GM12878 (cell line): ENCODE results near the gene TDRD7. TPM values are rescaled to one million over a fixed set of nuclear protein-coding genes. Genes with fewer than 3 reads are reported as not detected.

Experiments
- ATAC-seq: fragments of 200-7000 bp; cut with Tn5 transposase; 3 replicates; pipeline ENCODE4 v1.9.1; 2020; ENCODE audit warnings: mild to moderate bottlenecking, moderate library complexity
- BruUV-seq: library from RNA; stranded (reverse); fragments of 400-500 nt; replicated peaks from 2 replicates; lab custom pipeline; 2021; lab: Mats Ljungman, UMichigan
- CTCF ChIA-PET: fragments of 300-600 bp; sonication (Branson Sonifier 250); formaldehyde crosslinking; extraction: SDS; loops from one replicate; lab custom pipeline; 2021; ENCODE audit warnings: inconsistent platforms; lab: Yijun Ruan, JAX
- POLR2A ChIA-PET: fragments of 350-600 bp; formaldehyde crosslinking; extraction: SDS; loops from one replicate; lab custom pipeline; 2021; ENCODE audit warnings: inconsistent platforms; lab: Charles Lee
- RAD21 ChIA-PET: fragments of 300-600 bp; sonication (Branson Sonifier 250); formaldehyde crosslinking; loops from one replicate; lab custom pipeline; 2023; ENCODE audit warnings: antibody characterized with exemption; ENCODE audit not compliant: unreplicated experiment; lab: Charles Lee
- SMC1A ChIA-PET: fragments of 300-600 bp; sonication (Branson Sonifier 250); formaldehyde crosslinking; loops from one replicate; lab custom pipeline; 2023; ENCODE audit not compliant: unreplicated experiment, uncharacterized antibody; lab: Charles Lee
- DNase-seq: peaks from one replicate; pipeline ENCODE4 v3.0.0-alpha.2; 2011; ENCODE audit warnings: low read depth, low spot score
- FAIRE-seq: peaks from 3 replicates; lab custom pipeline; 2011; peaks lifted over from hg19 to GRCh38; lab: Jason Lieb, UNC
- H2AFZ ChIP-seq: 2 replicates; pipeline ENCODE4 v1.6.0; 2011; ENCODE audit warnings: low read depth, low read length, control low read depth; ENCODE audit not compliant: control insufficient read depth
- H3K27ac ChIP-seq: 2 replicates; pipeline ENCODE4 v1.5.1; 2011; ENCODE audit warnings: control low read depth; ENCODE audit not compliant: control insufficient read depth, insufficient read depth
- H3K27me3 ChIP-seq, 2 experiments: replicated peaks in 1 of 2; 2 replicates each; pipeline versions ENCODE4 v1.6.0 to v1.6.1; 2011; ENCODE audit warnings: low read length in 1 of 2; ENCODE audit not compliant: control insufficient read depth in 2 of 2, insufficient read depth in 2 of 2
- H3K36me3 ChIP-seq, 2 experiments: 2 replicates each; pipeline ENCODE4 v1.5.1; 2011; ENCODE audit warnings: low read length in 1 of 2; ENCODE audit not compliant: control insufficient read depth in 2 of 2, insufficient read depth in 2 of 2
- H3K4me1 ChIP-seq: 2 replicates; pipeline ENCODE4 v1.6.1; 2011; ENCODE audit warnings: mild to moderate bottlenecking, low read length, moderate library complexity, mixed read lengths; ENCODE audit not compliant: control insufficient read depth, insufficient read depth
- H3K4me2 ChIP-seq: 2 replicates; pipeline ENCODE4 v1.6.0; 2011; ENCODE audit warnings: control low read depth; ENCODE audit not compliant: control insufficient read depth, insufficient read depth
- H3K4me3 ChIP-seq: fragments of 200-600 bp; sonication (generic); 2 replicates; pipeline ENCODE4 v1.5.1; 2016
- H3K79me2 ChIP-seq: 2 replicates; pipeline ENCODE4 v1.6.0; 2011; ENCODE audit warnings: low read length; ENCODE audit not compliant: control insufficient read depth, insufficient read depth
- H3K9ac ChIP-seq: 2 replicates; pipeline ENCODE4 v1.8.0; 2011; ENCODE audit warnings: low read length, control low read depth, mixed read lengths; ENCODE audit not compliant: control insufficient read depth, insufficient read depth
- H3K9me3 ChIP-seq: replicated peaks from 3 replicates; pipeline ENCODE4 v1.5.1; 2011; ENCODE audit warnings: mild to moderate bottlenecking, low read length; ENCODE audit not compliant: control insufficient read depth, insufficient read depth
- H4K20me1 ChIP-seq: 2 replicates; pipeline ENCODE4 v1.6.0; 2011; ENCODE audit not compliant: control insufficient read depth, insufficient read depth
- CBX5 ChIP-seq: sonication (generic); IDR thresholded peaks from 2 replicates; pipeline ENCODE4 v1.6.1; 2016; ENCODE audit warnings: low read depth, moderate library complexity, mild to moderate bottlenecking, inconsistent platforms
- CEBPB ChIP-seq, 2 experiments: fragments of 150-350 bp in 1 of 2; IDR thresholded peaks; 2 replicates each; pipeline ENCODE4 v1.6.1; 2012 to 2014; ENCODE audit warnings: low read depth in 2 of 2, low read length in 2 of 2, borderline replicate concordance in 1 of 2, inconsistent platforms in 1 of 2
- CTCF ChIP-seq, 3 experiments: IDR thresholded peaks in 2 of 3; conservative IDR thresholded peaks in 1 of 3; 2 replicates each; pipeline ENCODE4 v1.5.1; 2011; ENCODE audit warnings: low read depth in 3 of 3, low read length in 3 of 3, mild to moderate bottlenecking in 3 of 3, control low read depth in 2 of 3, moderate library complexity in 2 of 3, inconsistent platforms in 1 of 3, mixed read lengths in 1 of 3; ENCODE audit not compliant: control insufficient read depth in 2 of 3, insufficient read depth in 1 of 3; ENCODE audit errors: extremely low read depth in 1 of 3
- ESRRA ChIP-seq: IDR thresholded peaks from 2 replicates; pipeline ENCODE4 v1.6.1; 2012; ENCODE audit warnings: mild to moderate bottlenecking, low read length, improper control_type of control experiment
- GATAD2B ChIP-seq: fragments of 450-650 bp; conservative IDR thresholded peaks from 2 replicates; pipeline ENCODE4 v1.6.1; 2017; ENCODE audit warnings: low read depth, mild to moderate bottlenecking, moderate library complexity
- POLR2A ChIP-seq: IDR thresholded peaks from 2 replicates; pipeline ENCODE4 v1.6.1; 2011; ENCODE audit warnings: low read depth, mild to moderate bottlenecking, low read length
- RUNX3 ChIP-seq: IDR thresholded peaks from 2 replicates; pipeline ENCODE4 v1.6.1; 2012; ENCODE audit warnings: low read length, inconsistent platforms
- ZSCAN29 ChIP-seq: fragments of 450-650 bp; IDR thresholded peaks from 2 replicates; pipeline ENCODE4 v1.6.1; 2017; ENCODE audit warnings: mild to moderate bottlenecking, moderate library complexity
- WGBS: methylation state at CpG from one replicate; pipeline ENCODE4 v1.1.6; 2016; ENCODE audit warnings: low lambda C conversion rate; ENCODE audit not compliant: insufficient replicate concordance, insufficient coverage; ENCODE audit errors: missing lambda C conversion rate; 5-methylcytosine and 5-hydroxymethylcytosine counted together
- in situ Hi-C: fragments of 300-500 bp; cut with MboI; formaldehyde crosslinking; loops from 9 replicates; pipeline ENCODE4 v1.14.3; 2018; ENCODE audit warnings: mixed read lengths
- intact Hi-C: fragments of 100-400 bp; cut with micrococcal nuclease; formaldehyde crosslinking; loops from one replicate; pipeline ENCODE4 v1.14.2; 2022; ENCODE audit not compliant: unreplicated experiment
- polyA plus RNA-seq, 11 experiments: library from polyadenylated mRNA; depleted of rRNA in 4 of 11; unstranded in 6 of 11; stranded (reverse) in 5 of 11; fragments of >200 nt; fragmentation: Nextera tagmentation in 4 of 11; fragmentation: Illumina TruSeq in 1 of 11; extraction: Ambion mirVana in 4 of 11; extraction: Trizol in 1 of 11; gene quantifications; 1 replicate in 1 of 11; 2 replicates in 10 of 11; pipeline versions ENCODE4 v1.2.1 to v1.2.3, GENCODE V29; 2011 to 2016; ENCODE audit warnings: inconsistent platforms in 2 of 11, missing spikeins in 2 of 11, low read depth in 1 of 11
- total RNA-seq, 4 experiments: library from RNA; depleted of rRNA in 3 of 4; stranded (reverse); fragments of >200 nt in 3 of 4; fragmentation: Illumina TruSeq in 1 of 4; extraction: Trizol in 1 of 4; gene quantifications; 2 replicates each; pipeline versions ENCODE4 v1.2.1 to v1.2.3, GENCODE V29; 2013 to 2021
- TF ChIP-seq, protein P1 (sequence below): IDR thresholded peaks from 2 replicates; pipeline ENCODE4 v1.6.1; 2011; ENCODE audit warnings: low read depth, mild to moderate bottlenecking, low read length, moderate library complexity, borderline replicate concordance; ENCODE audit errors: extremely low read depth

TDRD7 gene
- total and polyA plus RNA-seq, 10 of the 15 experiments (the other 5 are each of a cell fraction or from before 2014, with no cell fraction given) = 5.7 to 26.4 (median 16.2) TPM

- H3K27ac ChIP-seq = peak overlapping the region; percentile 70
- ChIA-PET SMC1A (interaction anchor here (0.7 to 8.6 kb wide), 17 partner anchors 9 to 131 kb away, joined by 3 to 144 read pairs (median 9); partner anchors contain the start of genes NCBP1 and TSTD2), POLR2A (interaction anchor here (0.6 to 5.0 kb wide), 14 partner anchors 9 to 131 kb away, joined by 3 to 35 read pairs (median 4); partner anchors contain the start of genes NCBP1 and TSTD2), RAD21 (interaction anchor here (0.8 to 6.1 kb wide), 23 partner anchors 8 to 648 kb away, joined by 3 to 144 read pairs (median 10); partner anchors contain the start of genes NCBP1, TDRD7, TSTD2 and ZNF782), CTCF (interaction anchor here (0.7 to 8.9 kb wide), 27 partner anchors 8 to 646 kb away, joined by 3 to 247 read pairs (median 7); partner anchors contain the start of genes NCBP1, TDRD7, TSTD2 and XPA)
- H4K20me1 ChIP-seq = no peaks in the 10 kb centered on the region
- peak overlapping the region; percentile 97 for H3K4me2 ChIP-seq
- H3K9me3 ChIP-seq = no peaks in the 10 kb centered on the region; the same call in 2 of the 3 replicates
- in situ Hi-C loops = loop anchor here (10.0 kb wide), 1 partner anchor 1088 kb away; the partner anchor contains the start of gene ZNF367
- peak overlapping the region; percentile 77 for H2AFZ ChIP-seq
- H3K79me2 ChIP-seq = peaks cover 51% of the 10 kb centered on the region
- 2% methylated on average over 49 of the region's 49 CpGs for WGBS
- TSS peak; percentile 36 for BruUV-seq
- intact Hi-C loops = loop anchor here (2.0 to 10.0 kb wide), 3 partner anchors 56 to 92 kb away; partner anchors contain the start of gene TDRD7
- H3K4me3 ChIP-seq = peak overlapping the region; percentile 86
- peaks cover 36% of the 10 kb centered on the region for H3K4me1 ChIP-seq
- no peaks in the 10 kb centered on the region; a peak in 1 of 4 replicates for H3K36me3 ChIP-seq
- DNase-seq (no peak), FAIRE-seq (no peak), ATAC-seq (peak; percentile 71)
- peak overlapping the region; percentile 78 for H3K9ac ChIP-seq
- TF ChIP-seq CTCF (IDR thresholded peaks at IDR 0.05 in 2 of 3, conservative IDR thresholded peaks at IDR 0.05 in 1 of 3; ENCODE audit: control insufficient read depth in 2 of 3, extremely low read depth in 1 of 3, insufficient read depth in 1 of 3, low read depth in 3 of 3, low read length in 3 of 3) (peak in 1 of 3 experiments; percentile 10; a peak in 1 of 6 replicates), POLR2A (peak; percentile 18), CEBPB (IDR thresholded peaks at IDR 0.05; ENCODE audit: borderline replicate concordance in 1 of 2, low read depth in 2 of 2, low read length in 2 of 2) (no peak), ESRRA (no peak), CBX5 (no peak), ZSCAN29 (no peak), GATAD2B (no peak), RUNX3 (0 out of 2 replicates have a peak, but pooled peaks have one; percentile 4)
- TF ChIP-seq, protein P1, sequence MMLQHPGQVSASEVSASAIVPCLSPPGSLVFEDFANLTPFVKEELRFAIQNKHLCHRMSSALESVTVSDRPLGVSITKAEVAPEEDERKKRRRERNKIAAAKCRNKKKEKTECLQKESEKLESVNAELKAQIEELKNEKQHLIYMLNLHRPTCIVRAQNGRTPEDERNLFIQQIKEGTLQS = no peak
- no peaks in the 10 kb centered on the region for H3K27me3 ChIP-seq
Observed at GRCh38 chr9:97502222-97502983, 90.5 kb downstream of the TDRD7 start.
